ENCODE results near the gene MMEL1. TPM values are rescaled to one million over a fixed set of nuclear protein-coding genes. Genes with fewer than 3 reads are reported as not detected.

The MMEL1 gene
- total and polyA plus RNA-seq, 2 of the 13 experiments (the other 11 are each of a cell fraction or from before 2014, with no cell fraction given), result 0.48 TPM; not detected in 1

- peak; percentile 72; the same call in 1 of the 2 replicates for TF ChIP-seq ARID4A (CRISPR knock-in tag; IDR thresholded peaks at IDR 0.05; ENCODE audit: borderline replicate concordance)
- peak in 1 of 2 experiments; percentile 57; a peak in 1 of 4 replicates for TF ChIP-seq KLF16 (CRISPR knock-in tag; IDR thresholded peaks at IDR 0.05)
- no peak for TF ChIP-seq ZIK1 (CRISPR knock-in tag; IDR thresholded peaks at IDR 0.05; ENCODE audit: borderline replicate concordance, low read depth)
- TF ChIP-seq ZSCAN31 (CRISPR knock-in tag; IDR thresholded peaks at IDR 0.05; ENCODE audit: low read depth), result 0 out of 2 replicates have a peak, but pooled peaks have one; percentile 56
- no peak for TF ChIP-seq BRCA1 (CRISPR knock-in tag; IDR thresholded peaks at IDR 0.05)
- TF ChIP-seq ZNF749 (CRISPR knock-in tag; IDR thresholded peaks at IDR 0.05; ENCODE audit: borderline replicate concordance), result 0 out of 2 replicates have a peak, but pooled peaks have one; percentile 34
- TF ChIP-seq REST (IDR thresholded peaks at IDR 0.05; ENCODE audit: borderline replicate concordance in 1 of 2, low read depth in 1 of 2, low read length in 2 of 2), result no peak
- no peak for TF ChIP-seq KLF12 (CRISPR knock-in tag; IDR thresholded peaks at IDR 0.05; ENCODE audit: borderline replicate concordance)
- TF ChIP-seq, protein P1, sequence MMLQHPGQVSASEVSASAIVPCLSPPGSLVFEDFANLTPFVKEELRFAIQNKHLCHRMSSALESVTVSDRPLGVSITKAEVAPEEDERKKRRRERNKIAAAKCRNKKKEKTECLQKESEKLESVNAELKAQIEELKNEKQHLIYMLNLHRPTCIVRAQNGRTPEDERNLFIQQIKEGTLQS (CRISPR knock-in tag; IDR thresholded peaks at IDR 0.05), result 0 out of 2 replicates have a peak, but pooled peaks have one; percentile 10
- TF ChIP-seq RXRB (CRISPR knock-in tag; IDR thresholded peaks at IDR 0.05; ENCODE audit: borderline replicate concordance), result no peak
- no peak for TF ChIP-seq MAF1 (CRISPR knock-in tag; IDR thresholded peaks at IDR 0.05; ENCODE audit: borderline replicate concordance)
- no peak for TF ChIP-seq TEF (CRISPR knock-in tag; IDR thresholded peaks at IDR 0.05)
- no peak for TF ChIP-seq ZNF354B (CRISPR knock-in tag; IDR thresholded peaks at IDR 0.05)
- TF ChIP-seq ZNF329 (CRISPR knock-in tag; IDR thresholded peaks at IDR 0.05; ENCODE audit: low read depth), result peak; percentile 62; the same call in 1 of the 2 replicates
- no peak for TF ChIP-seq ZNF816 (CRISPR knock-in tag; IDR thresholded peaks at IDR 0.05; ENCODE audit: borderline replicate concordance)
- peak; percentile 0 to 40; a peak in 1 of 4 replicates for TF ChIP-seq HMGXB4 (CRISPR knock-in tag; IDR thresholded peaks at IDR 0.05; ENCODE audit: borderline replicate concordance in 1 of 2, low read depth in 1 of 2)
Observed at GRCh38 chr1:2545754-2546514, 86.9 kb downstream of the MMEL1 start (continued).

All from HepG2 (cell line).